Fibroblast of lung (primary cell): ENCODE data around the gene DNAJC1. TPM values are rescaled to one million over a fixed set of nuclear protein-coding genes. Genes with fewer than 3 reads are reported as not detected.

ENCODE experiments used
- DNase-seq, 2 donors: peaks; one replicate each; pipeline versions ENCODE4 v3.0.0 to v3.0.0-alpha.2; 2010; ENCODE audit warnings: low read depth in 2 of 2
- H2AFZ ChIP-seq: 2 replicates; pipeline ENCODE4 v1.5.1; 2012; ENCODE audit warnings: low read length, control low read depth, inconsistent platforms
- H3K27ac ChIP-seq: 2 replicates; pipeline ENCODE4 v1.5.1; 2011; ENCODE audit warnings: low read length, control low read depth; ENCODE audit not compliant: insufficient read depth
- H3K27me3 ChIP-seq: 2 replicates; pipeline ENCODE4 v1.5.1; 2011; ENCODE audit warnings: mild to moderate bottlenecking, low read length; ENCODE audit not compliant: control insufficient read depth, insufficient read depth
- H3K36me3 ChIP-seq: 2 replicates; pipeline ENCODE4 v1.5.1; 2011; ENCODE audit warnings: low read length; ENCODE audit not compliant: control insufficient read depth, insufficient read depth
- H3K4me1 ChIP-seq: 2 replicates; pipeline ENCODE4 v1.5.1; 2011; ENCODE audit warnings: low read length; ENCODE audit not compliant: control insufficient read depth, insufficient read depth; ENCODE audit errors: extremely low read depth
- H3K4me2 ChIP-seq: 2 replicates; pipeline ENCODE4 v1.5.1; 2011; ENCODE audit warnings: low read length, control low read depth; ENCODE audit not compliant: insufficient read depth; ENCODE audit errors: extremely low read depth
- H3K4me3 ChIP-seq, 4 experiments: fragments of 200-600 bp in 1 of 4; sonication (generic) in 1 of 4; replicated peaks in 1 of 4; 2 replicates each; pipeline ENCODE4 v1.5.1; 2011 to 2016; ENCODE audit warnings: low read length in 4 of 4, low read depth in 3 of 4, mild to moderate bottlenecking in 3 of 4, control low read depth in 2 of 4, inconsistent platforms in 1 of 4, mixed read lengths in 1 of 4; ENCODE audit not compliant: insufficient read depth in 1 of 4; ENCODE audit errors: control extremely low read depth in 1 of 4
- H3K79me2 ChIP-seq: 2 replicates; pipeline ENCODE4 v1.5.1; 2012; ENCODE audit warnings: mild to moderate bottlenecking, low read length, inconsistent platforms; ENCODE audit not compliant: control insufficient read depth, insufficient read depth
- H3K9ac ChIP-seq: 2 replicates; pipeline ENCODE4 v1.5.1; 2011; ENCODE audit warnings: mild to moderate bottlenecking, low read length, control low read depth; ENCODE audit not compliant: insufficient read depth
- H3K9me3 ChIP-seq: 2 replicates; pipeline ENCODE4 v1.5.1; 2012; ENCODE audit warnings: low read depth, low read length; ENCODE audit not compliant: control insufficient read depth, insufficient read depth
- H4K20me1 ChIP-seq: 2 replicates; pipeline ENCODE4 v1.5.1; 2011; ENCODE audit warnings: low read length; ENCODE audit not compliant: control insufficient read depth, insufficient read depth; ENCODE audit errors: extremely low read depth
- CTCF ChIP-seq, 2 donors: IDR thresholded peaks in 1 of 2; conservative IDR thresholded peaks in 1 of 2; 1 replicate in 1 of 2; 2 replicates in 1 of 2; pipeline ENCODE4 v1.5.1; 2011 to 2012; ENCODE audit warnings: low read length in 2 of 2, control low read depth in 1 of 2, inconsistent platforms in 1 of 2, low read depth in 1 of 2, mild to moderate bottlenecking in 1 of 2
- EZH2 ChIP-seq: IDR thresholded peaks from 2 replicates; pipeline ENCODE4 v1.5.1; 2012; ENCODE audit warnings: low read length, control low read depth, mild to moderate bottlenecking; ENCODE audit errors: missing control alignments
- polyA plus RNA-seq, 2 donors: library from polyadenylated mRNA; depleted of rRNA in 1 of 2; stranded (reverse) in 1 of 2; unstranded in 1 of 2; fragments of >200 nt; gene quantifications; 2 replicates each; pipeline ENCODE4 v1.2.1, GENCODE V29; 2011 to 2012; ENCODE audit warnings: missing spikeins in 1 of 2
- total RNA-seq: library from RNA; depleted of rRNA; stranded (reverse); fragments of >200 nt; gene quantifications from 2 replicates; pipeline ENCODE4 v1.2.1, GENCODE V29; 2014

Gene DNAJC1
- total and polyA plus RNA-seq, 2 donors (not counting 1 experiment from before 2014, with no cell fraction given): 27.7 to 46.2 TPM

GRCh38 chr10:21925851-21926250 lies 77.7 kb downstream of the DNAJC1 start:
- no peak overlapping the region for H3K4me3 ChIP-seq
- no peak overlapping the region for H3K9ac ChIP-seq
- H3K27me3 ChIP-seq: no peaks in the 10 kb centered on the region
- no peak for DNase-seq
- TF ChIP-seq EZH2: no peak
- TF ChIP-seq CTCF (conservative IDR thresholded peaks at IDR 0.05 in 1 of 2, IDR thresholded peaks at IDR 0.05 in 1 of 2; ENCODE audit: low read depth in 1 of 2, low read length in 2 of 2): no peak
- H2AFZ ChIP-seq: no peak overlapping the region
- no peaks in the 10 kb centered on the region for H3K79me2 ChIP-seq
- peaks cover 10% of the 10 kb centered on the region for H3K4me1 ChIP-seq
- H3K4me2 ChIP-seq: no peak overlapping the region
- no peaks in the 10 kb centered on the region for H3K9me3 ChIP-seq
- H3K36me3 ChIP-seq: no peaks in the 10 kb centered on the region
- no peak overlapping the region for H3K27ac ChIP-seq
- no peaks in the 10 kb centered on the region for H4K20me1 ChIP-seq

- H3K4me1 ChIP-seq: peaks cover 10% of the 10 kb centered on the region
- no peak for TF ChIP-seq CTCF (conservative IDR thresholded peaks at IDR 0.05 in 1 of 2, IDR thresholded peaks at IDR 0.05 in 1 of 2; ENCODE audit: low read depth in 1 of 2, low read length in 2 of 2)
- no peak for TF ChIP-seq EZH2
- H3K4me2 ChIP-seq: no peak overlapping the region
- no peak for DNase-seq
- no peak overlapping the region for H3K27ac ChIP-seq
- H4K20me1 ChIP-seq: no peaks in the 10 kb centered on the region
- no peaks in the 10 kb centered on the region for H3K79me2 ChIP-seq
- no peaks in the 10 kb centered on the region for H3K36me3 ChIP-seq
- H3K27me3 ChIP-seq: no peaks in the 10 kb centered on the region
- H3K9ac ChIP-seq: no peak overlapping the region
- H2AFZ ChIP-seq: no peak overlapping the region
- H3K4me3 ChIP-seq: no peak overlapping the region
- no peaks in the 10 kb centered on the region for H3K9me3 ChIP-seq
Observed at GRCh38 chr10:21924511-21924910, 79.0 kb downstream of the DNAJC1 start.

- no peaks in the 10 kb centered on the region for H3K9me3 ChIP-seq
- no peak overlapping the region for H3K4me2 ChIP-seq
- DNase-seq: peak in 1 of 2 donors; percentile 25
- H3K36me3 ChIP-seq: no peaks in the 10 kb centered on the region
- no peaks in the 10 kb centered on the region for H3K4me1 ChIP-seq
- H4K20me1 ChIP-seq: no peaks in the 10 kb centered on the region
- H3K9ac ChIP-seq: no peak overlapping the region
- TF ChIP-seq CTCF (conservative IDR thresholded peaks at IDR 0.05 in 1 of 2, IDR thresholded peaks at IDR 0.05 in 1 of 2; ENCODE audit: low read depth in 1 of 2, low read length in 2 of 2) (no peak), EZH2 (no peak)
- H3K27me3 ChIP-seq: no peaks in the 10 kb centered on the region
- H3K79me2 ChIP-seq: no peaks in the 10 kb centered on the region
- H2AFZ ChIP-seq: no peak overlapping the region
- H3K4me3 ChIP-seq: no peak overlapping the region
- no peak overlapping the region for H3K27ac ChIP-seq
Observed at GRCh38 chr10:21920633-21921032, 82.9 kb downstream of the DNAJC1 start.
